Stimulated activated naive CD4-positive, alpha-beta T cell (primary cell): ENCODE measurements around the gene PEPD.
"Not testable (repeated sequence)": the region's sequence is repeated elsewhere in the genome, so short reads cannot be mapped to it uniquely, and the experiment has no call there.

Experiments
- DNase-seq, 6 experiments: peaks; one replicate each; lab custom pipeline; 2025; lab: John Stamatoyannopoulos, UW

Gene PEPD

DNA sequence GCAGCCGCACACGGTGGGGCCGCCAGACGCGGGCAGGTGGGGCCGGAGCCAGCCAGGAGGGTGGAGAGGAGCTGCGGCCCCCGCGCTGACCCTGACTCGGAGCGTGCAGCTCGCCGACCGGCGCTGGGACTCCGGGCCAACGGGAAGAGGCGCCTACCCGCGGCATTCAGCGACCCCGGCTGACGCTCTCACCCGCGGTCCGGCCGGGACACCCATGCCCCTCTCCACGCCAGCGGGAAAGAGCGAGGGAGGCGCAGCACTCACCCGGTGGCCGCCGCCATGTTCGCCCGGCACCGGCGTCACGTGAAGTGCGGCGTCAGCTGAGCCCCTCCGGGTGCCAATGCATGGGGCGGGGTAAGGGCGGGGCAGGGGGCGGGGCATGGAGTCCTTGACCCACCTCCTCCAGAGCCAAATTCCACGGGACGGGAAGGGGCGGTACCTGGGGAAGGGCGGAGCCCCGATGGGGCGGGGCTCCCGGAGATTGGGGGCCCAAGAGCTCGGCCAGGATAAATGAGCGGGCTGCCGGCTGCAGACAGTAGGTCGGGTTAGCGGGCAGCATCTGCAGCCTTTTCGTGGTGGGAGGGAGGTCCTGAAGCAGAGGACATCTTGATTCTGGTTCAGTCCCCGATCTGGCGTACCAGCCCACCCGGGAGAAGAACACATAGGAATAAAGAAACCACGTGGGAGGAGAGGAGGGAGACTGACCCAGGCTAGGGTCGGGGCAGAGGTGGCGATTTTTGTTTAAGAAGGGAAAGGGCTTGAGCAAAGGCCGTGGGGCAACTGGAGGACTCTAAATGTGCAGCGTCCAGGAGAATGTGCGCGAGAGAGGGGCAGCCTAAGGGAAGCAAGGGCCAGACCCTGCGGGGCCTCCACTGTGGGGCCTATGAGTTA is at the start of gene PEPD:
PEPD (minus strand) TSS at position 312 of the 891 bp plus-strand sequence; CDS start at position 281, 31 bp downstream.
- DNase-seq = peak; percentile 58 to 84 (median 75)

DNA sequence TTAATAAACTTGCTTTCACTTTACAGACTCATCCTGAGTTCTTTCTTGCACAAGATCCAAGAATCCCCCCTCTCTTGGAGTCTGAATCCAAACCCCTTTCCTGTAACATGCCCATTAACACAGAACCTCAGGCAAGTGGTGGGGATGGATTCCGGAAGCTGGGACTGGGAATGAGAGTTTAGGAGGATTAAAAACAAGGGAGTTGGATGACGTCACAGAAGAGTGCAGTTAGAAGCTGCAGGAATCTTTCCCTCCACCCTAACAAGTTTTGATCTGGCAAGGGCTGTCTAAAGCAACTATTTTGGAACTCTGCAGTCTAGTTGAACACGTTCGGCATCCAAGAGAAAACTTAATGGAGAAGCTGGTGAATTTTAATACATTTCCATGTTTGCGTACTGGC is 48.2 kb upstream of the PEPD start:
- no peak for DNase-seq

DNA sequence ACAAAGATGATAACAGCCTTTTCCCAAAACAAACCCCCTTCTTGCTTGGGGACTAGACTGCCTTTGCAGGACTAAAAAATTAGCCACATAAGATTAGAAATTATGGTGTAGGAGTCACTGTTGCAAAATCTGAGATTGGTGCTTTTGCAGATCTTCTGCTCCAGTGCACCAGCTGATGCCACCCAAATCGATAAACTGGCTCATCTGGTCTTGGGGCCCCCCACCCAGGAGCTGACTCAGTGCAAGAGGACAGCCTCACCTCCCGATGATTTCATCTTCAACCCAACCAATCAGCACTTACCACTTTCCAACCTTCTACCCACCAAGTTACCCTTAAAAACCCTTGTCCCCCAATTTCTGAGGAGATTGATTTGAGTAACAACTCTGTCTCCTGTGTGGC is 47.1 kb upstream of the PEPD start:
- no peak for DNase-seq

DNA sequence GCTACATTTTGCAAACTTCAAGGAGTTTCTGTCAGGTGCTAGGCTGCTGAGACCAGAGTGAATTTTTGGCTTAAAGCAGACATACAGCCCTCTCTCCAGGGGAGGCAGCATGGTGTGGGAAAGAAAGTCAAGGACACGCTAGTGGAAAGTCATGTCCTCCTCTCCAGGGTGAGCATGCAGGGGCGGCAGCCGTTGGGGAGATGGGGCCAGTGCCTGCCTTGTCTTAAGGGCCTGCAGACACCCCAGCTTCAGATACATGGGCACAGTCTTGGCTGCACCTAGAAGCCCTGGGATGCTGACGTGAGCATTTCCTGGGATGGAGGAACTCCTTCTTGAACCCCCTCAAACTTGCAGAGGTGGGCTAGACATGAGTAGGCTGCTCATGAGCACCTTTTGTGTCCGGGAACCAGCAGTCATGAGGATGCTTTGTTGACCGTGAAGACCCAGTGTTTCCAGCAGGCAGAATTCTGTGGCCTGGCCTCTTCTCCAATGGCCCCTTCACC is 43.3 kb upstream of the PEPD start:
- DNase-seq = no peak

DNA sequence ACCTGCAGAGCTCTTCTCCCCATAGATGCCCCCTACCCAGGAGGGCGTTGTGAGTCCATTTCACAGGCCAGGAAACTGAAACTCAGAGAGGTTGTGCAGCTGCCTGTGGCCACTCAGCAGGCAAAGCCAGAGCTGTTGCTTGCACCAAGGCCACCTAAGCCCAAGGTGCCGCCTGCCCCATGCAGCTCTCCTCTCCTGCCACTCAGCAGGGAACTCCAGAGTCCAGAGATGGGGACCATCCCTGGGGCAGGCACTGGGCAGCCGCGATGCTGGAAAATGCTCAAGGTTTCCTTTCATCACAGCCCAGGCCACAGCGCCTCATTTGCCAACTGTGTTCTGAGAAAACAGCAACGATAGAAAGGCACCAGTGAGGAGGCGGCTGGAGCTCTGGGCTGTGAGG is 41.0 kb upstream of the PEPD start:
- DNase-seq = no peak

DNA sequence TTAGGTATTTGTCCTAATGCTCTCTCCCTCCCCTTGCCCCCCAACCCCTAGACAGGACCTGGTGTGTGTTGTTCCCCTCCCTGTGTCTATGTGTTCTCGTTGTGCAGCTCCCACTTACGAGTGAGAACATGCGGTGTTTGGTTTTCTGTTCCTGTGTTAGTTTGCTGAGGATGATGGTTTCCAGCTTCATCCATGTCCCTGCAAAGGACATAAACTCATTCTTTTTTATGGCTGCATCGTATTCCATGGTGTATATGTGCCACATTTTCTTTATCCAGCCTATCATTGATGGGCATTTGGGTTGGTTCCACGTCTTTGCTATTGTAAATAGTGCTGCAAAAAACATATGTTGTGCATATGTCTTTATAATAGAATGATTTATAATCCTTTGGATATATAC is 40.1 kb upstream of the PEPD start:
- DNase-seq = not testable (repeated sequence)

DNA sequence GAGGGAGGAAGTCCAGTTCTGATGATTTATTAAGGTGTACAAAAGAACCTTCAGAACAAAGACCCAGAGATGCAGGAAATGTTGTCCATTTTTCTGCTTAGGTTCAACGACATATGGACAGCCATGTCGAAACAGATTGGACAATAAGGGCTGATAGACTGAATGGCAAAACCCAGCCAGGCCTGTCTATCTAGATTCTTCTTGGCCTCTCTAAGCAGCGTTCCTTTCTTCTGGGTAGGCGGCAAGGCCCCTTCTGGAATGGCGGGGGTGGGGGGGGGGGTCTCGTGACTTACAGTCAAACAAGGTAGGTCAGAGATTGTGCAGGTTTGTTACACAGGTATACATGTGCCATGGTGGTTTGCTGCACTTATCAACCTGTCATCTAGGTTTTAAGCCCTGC is 39.7 kb upstream of the PEPD start:
- DNase-seq = no peak

DNA sequence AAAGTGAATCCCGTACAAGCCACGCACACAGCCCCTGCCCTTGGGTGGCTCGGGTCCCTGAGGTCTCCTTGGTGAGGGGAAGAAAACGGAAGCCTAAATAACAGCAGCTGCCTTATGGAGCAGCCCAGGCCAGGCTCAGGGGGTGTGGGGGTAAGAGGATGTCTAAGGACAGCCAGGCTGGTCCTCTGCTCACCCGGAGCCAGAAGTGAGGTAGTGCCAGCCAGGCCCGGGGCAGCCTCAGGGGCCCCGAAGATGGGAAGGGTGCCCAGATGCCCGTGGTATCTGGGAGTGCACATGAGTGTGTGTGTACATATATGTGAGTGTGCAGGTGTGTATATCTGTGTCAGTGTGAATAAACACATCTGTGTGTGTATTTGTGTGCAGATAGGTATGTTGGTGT is 38.4 kb upstream of the PEPD start:
- DNase-seq = no peak

DNA sequence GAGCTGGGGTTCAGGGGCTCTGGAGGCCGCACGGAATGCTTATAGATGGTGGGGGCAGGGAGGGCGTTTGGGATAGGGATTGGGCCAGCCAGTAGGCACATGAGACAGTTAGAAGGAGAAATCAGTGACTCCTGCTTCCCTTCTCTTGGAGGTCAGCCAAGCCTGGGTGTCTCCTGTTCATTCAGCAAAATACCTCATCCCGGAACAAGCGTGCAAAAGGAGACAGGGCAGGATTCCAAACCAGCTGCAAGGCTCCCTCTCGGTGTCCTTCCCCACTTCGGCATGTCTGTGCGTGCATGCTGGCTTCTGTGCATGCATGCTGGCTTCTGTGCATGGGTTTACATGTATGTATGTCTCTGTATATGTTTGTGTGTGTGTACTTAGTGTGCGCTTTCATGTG is 37.3 kb upstream of the PEPD start:
- DNase-seq = no peak

DNA sequence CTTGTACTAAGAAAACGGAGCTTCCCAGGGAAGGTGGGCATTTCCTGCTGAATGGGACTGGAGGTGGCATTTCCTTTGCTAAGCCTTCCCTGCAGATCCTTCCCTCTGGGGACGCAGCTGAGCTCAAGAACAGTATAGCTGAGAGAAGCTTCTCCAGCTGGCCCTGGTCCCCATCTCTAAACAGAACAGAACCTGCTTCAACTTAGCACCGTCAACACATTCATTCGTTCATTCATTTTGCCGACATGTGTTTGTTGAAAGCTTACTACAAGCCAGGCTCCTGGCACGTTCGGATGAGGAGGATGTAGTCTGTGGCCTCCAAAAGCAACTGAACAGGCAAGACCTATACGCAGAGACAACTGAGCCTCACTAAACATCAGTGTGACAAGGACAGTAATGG is 36.6 kb upstream of the PEPD start:
- no peak for DNase-seq

DNA sequence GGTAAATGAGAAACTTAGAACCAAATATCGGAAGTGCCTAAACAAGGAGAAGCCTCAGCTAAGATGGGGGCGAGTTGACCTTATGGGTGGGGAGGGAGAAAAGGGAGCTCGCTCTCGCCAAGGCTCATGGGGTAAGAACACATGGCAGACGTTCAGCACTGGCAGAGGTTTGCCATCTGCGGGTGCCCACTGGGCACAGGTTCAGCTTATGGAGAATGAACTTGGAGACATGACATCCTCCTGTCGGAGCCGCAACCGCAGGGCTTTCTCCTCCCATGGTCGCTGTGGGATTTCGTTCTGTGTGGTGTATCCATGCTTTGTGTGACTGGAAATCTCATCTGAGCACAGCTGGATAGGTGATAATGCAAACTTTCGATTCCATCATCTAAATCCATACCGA is 36.1 kb upstream of the PEPD start:
- no peak for DNase-seq

DNA sequence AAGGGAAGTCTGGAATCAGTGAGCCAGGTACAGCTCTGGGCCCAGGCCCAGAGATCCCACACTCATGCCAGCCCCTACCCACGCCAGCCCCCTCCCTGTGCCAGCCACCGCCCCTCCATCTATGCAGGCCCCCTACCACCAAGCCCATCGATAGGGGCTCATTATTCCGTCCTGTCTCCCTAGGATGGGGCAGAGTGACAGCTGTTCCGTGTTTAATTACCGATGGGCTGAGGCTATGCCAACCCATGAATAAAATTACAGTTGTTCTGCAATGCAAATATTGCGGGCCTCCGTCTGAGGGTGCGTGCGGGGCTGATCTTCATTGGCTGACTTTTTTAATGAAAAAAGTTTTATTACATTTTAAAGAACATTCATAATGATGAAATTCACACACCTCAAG is 35.6 kb upstream of the PEPD start:
- no peak for DNase-seq

DNA sequence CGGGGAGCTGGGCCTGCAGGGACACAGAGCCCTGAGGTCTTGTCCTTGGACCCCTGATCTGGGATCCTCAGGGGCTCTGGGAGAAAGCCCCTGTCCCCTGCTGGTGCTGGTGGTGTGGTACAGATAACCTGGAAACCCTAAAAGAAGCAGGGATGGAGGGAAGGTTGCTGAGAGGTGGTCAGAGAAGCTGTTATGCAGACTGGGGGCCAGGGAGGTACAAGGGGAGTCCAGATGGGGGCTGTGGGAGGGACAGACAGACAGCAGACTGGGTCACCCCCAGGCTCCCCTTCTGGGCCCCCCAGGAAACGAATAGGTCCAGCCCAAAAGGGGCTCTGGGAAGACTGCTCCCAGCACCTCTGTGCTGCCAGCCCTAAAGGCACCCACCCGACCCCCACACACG is 34.7 kb upstream of the PEPD start:
- DNase-seq = no peak

DNA sequence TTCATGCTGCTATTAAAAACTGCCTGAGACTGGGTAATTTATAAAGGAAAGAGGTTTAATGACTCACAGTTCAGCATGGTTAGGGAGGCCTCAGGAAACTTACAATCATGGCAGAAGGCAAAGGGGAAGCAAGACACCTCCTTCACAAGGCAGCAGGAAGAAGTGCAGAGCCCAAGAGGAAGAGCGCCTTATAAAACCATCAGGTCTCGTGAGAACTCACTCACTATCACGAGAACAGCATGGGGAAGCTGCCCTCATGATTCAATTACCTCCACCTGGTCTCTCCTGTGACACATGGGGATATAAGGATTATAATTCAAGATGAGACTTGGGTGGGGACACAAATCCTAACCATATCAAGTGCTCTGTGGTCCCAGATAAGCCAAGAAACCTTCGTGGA is 34.1 kb upstream of the PEPD start:
- DNase-seq = not testable (repeated sequence)

DNA sequence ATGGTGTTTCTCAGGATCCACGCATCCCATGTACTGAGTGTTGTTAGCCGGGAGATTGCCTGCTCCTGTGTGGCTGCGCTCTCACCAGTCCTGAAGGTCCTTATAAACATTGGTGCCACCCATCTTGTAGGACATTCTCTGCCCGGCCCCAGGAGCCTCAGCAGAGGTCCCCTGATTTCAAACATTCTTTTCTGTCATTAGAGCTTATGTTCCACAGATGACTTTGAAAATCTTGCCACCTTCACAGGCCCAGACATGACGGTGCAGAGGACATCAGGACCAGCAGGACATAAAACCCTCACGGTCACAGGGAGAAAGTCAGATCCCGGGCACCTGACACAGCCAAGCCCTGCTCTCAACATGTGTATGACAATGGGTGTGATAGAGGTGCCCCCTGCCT is 33.2 kb upstream of the PEPD start:
- DNase-seq = no peak

DNA sequence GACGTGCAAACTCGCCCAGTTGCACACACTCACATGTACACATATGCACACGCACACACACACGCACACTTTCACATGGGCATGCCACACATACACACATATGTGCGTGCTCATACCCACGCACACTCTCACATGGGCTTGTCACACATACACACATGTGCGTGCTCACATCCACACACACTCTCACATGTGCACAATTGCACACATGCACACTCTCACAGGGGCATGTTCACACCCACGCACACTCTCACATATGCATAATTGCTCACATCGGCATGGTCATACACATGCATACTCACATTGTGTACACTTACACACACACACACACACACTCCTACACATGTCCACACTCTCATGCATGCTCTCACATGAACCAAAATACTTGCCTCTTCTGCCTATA is 32.8 kb upstream of the PEPD start:
- DNase-seq = no peak

DNA sequence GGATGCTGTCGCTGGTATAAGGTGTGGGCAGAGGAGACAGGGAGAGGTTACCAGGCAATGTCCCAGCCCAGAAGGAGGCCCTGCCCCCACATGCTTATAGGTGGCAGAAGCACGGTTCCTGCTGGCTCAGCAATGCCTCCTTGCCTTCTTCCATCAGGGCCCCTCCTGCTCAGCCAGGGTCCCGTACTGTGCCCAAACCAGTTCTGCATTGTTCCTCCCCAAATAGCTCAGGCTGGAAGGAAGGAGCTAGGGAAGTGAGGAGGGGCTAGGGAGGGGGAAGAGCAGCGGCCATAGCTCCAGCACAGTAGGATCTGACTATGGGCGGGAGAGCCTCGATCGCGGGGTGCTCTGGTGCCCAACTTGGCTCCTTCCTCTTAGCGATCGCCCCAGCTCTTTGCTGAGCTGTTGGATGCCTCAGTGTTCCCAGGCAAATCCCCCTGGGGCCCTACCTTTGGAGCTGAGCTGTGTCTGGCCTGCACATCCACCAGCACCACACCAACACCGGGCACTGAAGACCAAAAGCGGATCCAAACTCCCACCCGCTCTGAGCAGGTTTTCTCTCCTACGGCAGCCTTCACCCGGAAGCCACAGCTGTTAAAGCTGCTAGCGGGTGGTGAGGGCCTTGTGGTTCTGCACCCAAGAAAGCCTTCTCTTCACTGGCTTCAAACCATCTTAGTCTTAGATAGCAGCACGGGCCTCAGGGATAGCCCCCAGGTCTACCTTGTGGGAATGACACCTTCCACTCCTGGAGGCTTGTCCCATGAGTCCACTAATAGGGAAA is 32.1 kb upstream of the PEPD start:
- no peak for DNase-seq

DNA sequence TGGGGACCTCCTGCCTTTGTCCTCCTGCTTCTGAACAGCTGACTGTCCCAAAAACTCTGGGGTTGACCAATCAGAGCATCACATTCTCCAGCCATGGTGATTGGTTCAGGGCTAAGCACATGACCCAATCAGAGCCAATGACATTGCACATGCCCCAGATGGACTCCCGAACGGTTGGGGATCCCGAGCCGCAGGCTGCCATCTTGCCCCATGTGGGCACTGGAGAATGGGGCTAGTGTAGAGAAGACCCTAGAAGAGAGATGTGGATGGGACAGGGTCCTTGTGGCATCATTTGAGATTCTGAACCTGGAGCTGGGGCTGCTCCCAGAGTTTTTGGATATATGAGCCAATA is 31.3 kb upstream of the PEPD start:
- DNase-seq = no peak

DNA sequence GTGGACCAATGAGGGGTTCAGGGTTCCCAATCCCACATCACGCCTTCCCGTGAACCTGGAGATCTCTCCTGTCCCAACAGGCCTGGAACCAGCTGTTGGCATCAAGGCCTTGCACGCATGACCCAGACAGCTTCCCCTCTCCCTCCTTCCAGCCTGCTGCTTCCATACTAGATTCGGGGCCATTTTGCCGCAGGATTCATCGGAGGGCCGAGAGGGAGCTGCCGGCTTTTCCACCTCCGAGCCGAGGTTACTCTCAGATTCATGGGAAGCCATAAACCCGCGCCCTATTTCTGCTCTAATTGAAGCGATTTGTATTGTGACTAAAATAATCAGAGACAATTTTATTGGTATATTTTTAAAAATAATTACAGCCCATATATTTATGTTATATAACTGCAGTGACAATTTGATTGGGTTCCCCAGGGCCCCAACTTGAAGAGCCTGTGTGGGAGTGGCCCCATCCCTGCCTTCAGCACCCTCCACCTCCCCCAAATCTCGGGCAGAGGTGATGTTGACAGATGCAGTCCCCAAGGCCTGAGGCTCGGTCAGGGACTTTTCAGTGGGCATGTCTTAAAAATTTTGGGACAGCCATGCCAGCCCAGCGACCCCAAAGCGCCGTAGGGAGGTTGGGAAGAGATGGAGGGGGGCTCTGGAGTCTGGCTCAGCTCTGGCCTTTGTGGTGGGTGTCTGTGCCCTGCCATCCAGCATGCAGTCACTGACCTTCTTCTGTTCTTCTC is 30.8 kb upstream of the PEPD start:
- no peak for DNase-seq

DNA sequence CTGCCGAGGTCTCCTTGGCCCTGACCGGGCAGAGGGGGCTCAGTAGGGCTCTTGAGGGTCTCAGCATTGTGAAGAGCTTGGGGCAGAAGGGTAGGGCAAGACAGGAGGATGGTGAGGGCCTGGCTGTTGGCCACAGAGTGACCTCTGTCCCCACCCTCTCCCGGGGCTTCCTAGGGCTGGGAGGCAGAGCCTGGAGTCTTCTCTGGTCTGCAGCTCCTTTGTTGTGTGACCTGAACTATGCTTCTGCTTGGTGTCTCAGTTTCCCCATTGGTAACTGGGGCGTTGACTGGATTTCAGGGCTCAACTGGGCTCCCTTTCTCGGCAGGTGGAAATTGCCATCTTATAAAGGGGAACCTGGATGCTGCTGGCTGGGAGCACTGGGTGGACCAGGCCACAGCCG is 30.1 kb upstream of the PEPD start:
- DNase-seq = no peak

DNA sequence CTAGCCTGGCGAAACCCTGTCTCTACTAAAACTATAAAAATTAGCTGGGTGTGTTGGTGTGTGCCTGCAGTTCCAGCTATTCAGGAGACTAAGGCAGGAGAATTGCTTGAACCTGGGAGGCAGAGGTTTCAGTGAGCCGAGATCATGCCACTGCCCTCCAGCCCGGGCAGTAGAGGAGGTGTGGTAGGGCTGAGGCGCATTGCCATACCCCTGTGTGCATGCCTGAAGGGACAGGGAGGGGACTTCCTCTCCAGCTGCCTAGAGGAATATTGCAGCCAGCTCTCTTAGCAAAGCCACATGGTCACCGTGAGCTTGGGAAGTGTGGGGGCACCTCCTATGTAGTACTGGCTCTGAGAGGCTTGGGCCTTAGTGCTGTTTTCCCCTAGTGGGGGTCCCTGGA is 29.2 kb upstream of the PEPD start:
- no peak for DNase-seq

DNA sequence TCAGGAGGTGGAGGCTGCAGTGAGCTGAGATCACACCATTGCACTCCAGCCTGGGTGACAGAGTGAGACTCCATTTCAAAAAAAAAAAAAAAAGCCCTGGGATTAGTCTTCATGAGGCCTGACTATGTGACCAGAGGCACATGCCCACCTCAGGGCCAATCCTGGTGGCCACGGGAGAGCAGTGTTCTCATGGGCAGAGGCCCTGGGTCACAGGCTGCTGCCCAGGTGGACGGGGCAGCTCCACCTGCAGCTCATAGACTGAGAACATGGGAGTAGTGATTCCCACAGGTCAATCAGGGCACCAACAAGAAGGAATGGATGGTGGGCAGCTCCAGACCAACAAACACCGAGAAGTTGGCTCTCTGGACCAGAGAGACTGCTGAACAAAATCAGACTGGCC is 26.1 kb upstream of the PEPD start:
- no peak for DNase-seq

DNA sequence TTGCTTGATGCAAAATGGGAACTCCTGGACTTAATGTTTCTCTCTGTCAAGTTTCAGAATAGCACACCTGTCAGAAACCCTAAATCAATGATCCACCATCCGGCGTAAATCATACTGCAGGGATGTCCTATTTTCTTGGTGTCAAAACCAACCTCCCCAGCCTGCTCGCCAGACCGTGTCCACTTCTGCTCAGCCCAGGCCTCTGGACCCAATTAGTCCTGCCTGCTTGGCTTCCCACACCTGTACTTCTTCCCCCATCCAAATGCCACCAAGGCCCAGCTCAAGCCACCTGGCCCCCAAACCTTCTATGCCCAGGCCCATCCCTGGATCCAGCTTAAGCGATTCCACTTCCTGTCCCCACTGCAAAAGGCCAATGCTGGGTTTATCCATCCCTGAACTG is 25.1 kb upstream of the PEPD start:
- DNase-seq = no peak
